Retinal pigment epithelial cell (primary cell): ENCODE measurements around the gene PLAGL2.

Source experiments
- DNase-seq: peaks from one replicate; pipeline ENCODE4 v3.0.0-alpha.2; 2010; ENCODE audit warnings: low read depth
- H3K4me3 ChIP-seq: 2 replicates; pipeline ENCODE4 v1.5.1; 2011; ENCODE audit warnings: mild to moderate bottlenecking, low read length, control low read depth, moderate library complexity
- CTCF ChIP-seq: conservative IDR thresholded peaks from 2 replicates; pipeline ENCODE4 v1.5.1; 2011; ENCODE audit warnings: low read depth, low read length, control low read depth, inconsistent platforms

PLAGL2 gene

DNA sequence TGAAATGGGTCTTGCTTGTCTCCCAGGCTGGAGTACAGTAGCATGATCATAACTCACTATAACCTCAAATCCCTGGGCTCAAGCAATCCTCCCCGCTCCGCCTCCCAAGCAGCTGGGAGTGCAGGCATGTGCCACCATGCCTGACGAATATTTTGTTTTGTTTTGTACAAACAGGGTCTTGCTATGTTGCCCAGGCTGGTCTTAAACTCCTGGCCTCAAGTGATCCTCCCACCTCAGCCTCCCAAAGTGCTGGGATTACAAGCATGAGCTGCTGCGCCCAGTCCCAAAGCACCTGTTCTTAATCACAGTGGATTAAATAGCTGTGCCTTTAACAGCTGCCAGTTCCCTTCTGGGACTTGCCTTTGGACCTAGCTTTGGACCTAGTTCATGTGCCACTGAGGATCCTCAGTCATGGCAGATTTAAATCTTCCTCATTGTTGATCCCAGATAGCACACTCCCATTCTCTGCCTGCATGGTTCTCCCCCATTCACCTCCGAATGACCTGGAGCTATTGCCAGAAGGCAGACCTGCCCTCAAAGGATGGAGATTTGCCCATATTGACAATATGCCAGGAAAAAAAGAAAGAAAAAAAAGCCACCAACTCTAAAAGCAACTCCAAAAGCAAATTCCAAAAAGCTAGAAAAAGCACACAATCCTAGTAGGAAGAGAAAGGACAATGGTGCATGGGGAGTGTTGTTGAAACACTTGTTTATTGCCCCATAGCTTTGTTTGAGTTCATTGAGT, 10.8 kb upstream of the PLAGL2 start:
- H3K4me3 ChIP-seq, result no peak overlapping the region
- no peak for DNase-seq
- TF ChIP-seq CTCF, result no peak

DNA sequence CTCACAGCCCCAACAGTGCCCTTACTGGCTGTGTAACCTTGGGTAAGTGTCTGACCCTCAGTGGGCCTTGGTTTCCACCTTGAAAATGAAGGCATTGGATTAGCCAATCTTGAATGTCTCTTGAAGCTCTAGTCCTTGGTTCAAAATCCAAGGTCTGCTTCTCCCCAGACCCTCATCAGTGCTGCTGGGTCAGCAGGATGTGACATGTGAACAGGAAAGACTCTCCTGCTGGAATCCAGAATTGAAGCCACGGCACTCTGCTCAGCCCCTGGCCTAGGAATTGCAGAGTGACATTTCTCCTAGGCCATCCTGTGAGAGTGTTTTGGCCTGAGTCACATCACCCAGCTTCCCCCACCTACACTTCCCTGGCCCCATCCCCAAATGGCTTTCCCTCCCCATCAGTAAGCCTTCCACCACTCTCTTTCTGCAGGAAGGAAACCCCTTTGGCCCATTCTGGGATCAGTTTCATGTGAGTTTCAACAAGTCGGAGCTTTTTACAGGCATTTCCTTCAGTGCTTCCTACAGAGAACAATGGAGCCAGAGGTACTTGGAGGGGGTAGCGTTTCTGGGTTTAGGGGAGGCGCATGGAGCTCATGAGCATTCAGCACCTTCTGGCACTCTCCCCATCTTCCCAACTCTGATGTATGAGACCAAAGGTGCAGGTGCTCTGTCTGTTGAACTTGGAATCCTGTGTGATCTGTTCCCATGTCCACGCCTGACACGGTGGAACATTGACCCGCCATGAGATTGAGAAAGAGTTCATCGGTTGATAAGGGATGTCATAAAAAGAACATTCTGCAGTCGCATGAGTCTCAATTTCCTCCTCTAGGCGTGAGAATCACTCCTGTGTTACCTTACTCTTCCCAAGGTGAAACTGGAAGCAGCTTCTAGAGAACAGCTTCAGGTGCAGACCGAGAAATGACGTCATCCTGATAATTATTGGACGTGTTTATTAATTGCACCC, 8.9 kb upstream of the PLAGL2 start:
- no peak overlapping the region for H3K4me3 ChIP-seq
- DNase-seq, result no peak
- TF ChIP-seq CTCF, result no peak

DNA sequence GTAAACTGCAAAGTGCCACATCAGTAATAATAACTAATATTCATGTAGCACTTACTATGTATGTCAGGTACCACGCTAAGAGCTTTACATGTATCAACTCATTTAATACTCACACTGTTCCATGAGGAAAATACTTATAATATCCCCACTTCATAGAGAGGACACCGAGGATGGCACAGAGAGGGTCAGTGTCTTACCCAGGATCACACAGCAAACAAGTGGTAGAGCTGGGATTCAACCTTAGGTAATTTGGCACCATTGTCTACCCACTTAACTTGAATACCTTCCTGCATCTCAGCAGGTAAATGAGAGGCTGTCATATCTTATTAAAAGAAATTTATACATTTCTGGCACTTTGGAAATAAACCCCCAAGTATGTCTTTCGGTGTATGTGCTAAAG, 8.2 kb upstream of the PLAGL2 start:
- no peak for TF ChIP-seq CTCF
- no peak for DNase-seq
- H3K4me3 ChIP-seq, result no peak overlapping the region

- H3K4me3 ChIP-seq, result no peak overlapping the region
- TF ChIP-seq CTCF, result no peak
- no peak for DNase-seq
Observed at GRCh38 chr20:32215147-32215546, 7.6 kb upstream of the PLAGL2 start.

- no peak overlapping the region for H3K4me3 ChIP-seq
- TF ChIP-seq CTCF, result no peak
- DNase-seq, result no peak
Observed at GRCh38 chr20:32213870-32214269, 6.3 kb upstream of the PLAGL2 start.

GRCh38 chr20:32209850-32210605, 2.5 kb upstream of the PLAGL2 start:
- TF ChIP-seq CTCF, result no peak
- no peak overlapping the region for H3K4me3 ChIP-seq
- DNase-seq, result no peak
